ENCODE data around the gene KCNK13. TPM values are rescaled to one million over a fixed set of nuclear protein-coding genes. Genes with fewer than 3 reads are reported as not detected.
"Not testable (repeated sequence)": the region's sequence is repeated elsewhere in the genome, so short reads cannot be mapped to it uniquely, and the experiment has no call there.

KCNK13 gene
- polyA plus RNA-seq, 6 donors from 2014 or later, result not detected

DNA sequence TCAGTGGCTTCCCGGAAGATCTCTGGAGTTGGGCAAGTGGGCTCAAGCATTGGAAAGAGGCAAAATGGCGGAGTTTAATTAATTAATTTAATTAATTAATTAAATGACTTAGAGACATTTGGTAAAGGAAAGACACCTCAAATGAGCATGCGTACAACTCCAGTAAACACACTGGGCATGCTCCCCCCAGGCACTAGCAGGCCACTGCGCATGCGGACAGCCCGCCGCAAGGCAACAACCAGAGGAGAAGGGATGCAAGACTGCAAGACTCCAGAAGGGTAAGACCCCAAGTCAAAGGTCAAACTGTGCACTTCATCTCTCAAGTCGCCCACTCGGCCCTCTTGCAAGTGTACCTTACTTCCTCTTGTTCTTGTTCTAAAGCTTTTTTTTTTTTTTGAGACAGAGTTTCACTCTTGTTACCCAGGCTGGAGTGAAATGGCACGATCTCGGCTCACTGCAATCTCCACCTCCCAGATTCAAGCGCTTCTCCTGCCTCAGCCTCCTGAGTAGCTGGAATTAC is 136.8 kb downstream of the KCNK13 start:
- peaks cover 0 to 19% (median 4%) of the 10 kb centered on the region in 7 donors for H3K9me3 Mint-ChIP-seq
- H3K4me1 Mint-ChIP-seq, result no peaks in the 10 kb centered on the region
- H3K4me3 Mint-ChIP-seq, result no peak overlapping the region
- H3K36me3 Mint-ChIP-seq, result no peaks in the 10 kb centered on the region
- DNase-seq (no peak), ATAC-seq (ENCODE audit: low read depth in 2 of 2) (no peak)
- H3K27me3 Mint-ChIP-seq, result peaks cover 0 to 48% (median 23%) of the 10 kb centered on the region in 3 donors
- H3K27ac Mint-ChIP-seq, result no peak overlapping the region

DNA sequence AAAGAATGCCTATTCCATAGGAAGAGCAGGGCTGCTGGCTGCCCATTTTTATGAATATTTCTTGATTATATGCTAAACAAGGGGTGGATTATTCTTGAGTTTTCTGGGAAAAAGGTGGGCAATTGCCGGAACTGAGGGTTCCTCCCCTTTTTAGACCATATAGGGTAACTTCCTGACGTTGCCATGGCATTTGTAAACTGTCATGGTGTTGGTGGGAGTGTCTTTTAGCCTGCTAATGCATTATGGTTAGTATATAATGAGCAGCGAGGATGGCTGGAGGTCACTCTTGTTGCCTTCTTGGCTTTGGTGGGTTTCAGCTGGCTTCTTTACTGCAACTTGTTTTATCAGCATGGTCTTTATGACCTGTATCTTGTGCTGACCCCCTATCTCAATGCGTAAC is 138.8 kb downstream of the KCNK13 start:
- H3K4me3 Mint-ChIP-seq, result peak overlapping the region in 1 of 8 donors; percentile 55
- ATAC-seq (ENCODE audit: low read depth in 2 of 2); H3K36me3 Mint-ChIP-seq; H3K27ac Mint-ChIP-seq; H3K4me1 Mint-ChIP-seq; DNase-seq: not testable (repeated sequence)
- H3K27me3 Mint-ChIP-seq, result peaks cover 0 to 30% (median 16%) of the 10 kb centered on the region in 3 donors
- H3K9me3 Mint-ChIP-seq, result peaks cover 0 to 30% (median 6%) of the 10 kb centered on the region in 7 donors

DNA sequence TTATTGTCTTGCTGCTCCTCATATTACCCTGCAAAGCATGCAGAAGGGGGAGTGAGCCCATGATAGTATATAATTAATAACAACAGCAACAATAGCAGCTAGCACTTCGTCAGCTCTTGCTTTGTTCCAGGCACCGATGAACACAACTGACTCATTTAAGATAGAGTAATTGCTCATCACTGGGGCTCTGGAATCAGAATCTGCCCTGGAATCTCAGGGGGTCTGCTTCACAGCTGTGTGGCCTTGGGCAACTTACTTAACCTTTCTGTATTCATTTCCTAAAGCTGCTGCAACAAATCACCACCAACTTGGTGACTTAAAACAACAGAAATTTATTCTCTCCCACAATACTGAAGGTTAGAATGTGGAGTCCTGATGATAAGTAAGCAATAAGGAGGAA is 139.6 kb downstream of the KCNK13 start:
- peaks cover 0 to 38% (median 11%) of the 10 kb centered on the region in 7 donors for H3K9me3 Mint-ChIP-seq
- no peaks in the 10 kb centered on the region for H3K36me3 Mint-ChIP-seq
- no peaks in the 10 kb centered on the region for H3K4me1 Mint-ChIP-seq
- H3K27me3 Mint-ChIP-seq, result peaks cover 0 to 22% (median 16%) of the 10 kb centered on the region in 3 donors
- ATAC-seq (ENCODE audit: low read depth in 2 of 2) (no peak), DNase-seq (no peak)
- no peak overlapping the region for H3K4me3 Mint-ChIP-seq
- H3K27ac Mint-ChIP-seq, result no peak overlapping the region

DNA sequence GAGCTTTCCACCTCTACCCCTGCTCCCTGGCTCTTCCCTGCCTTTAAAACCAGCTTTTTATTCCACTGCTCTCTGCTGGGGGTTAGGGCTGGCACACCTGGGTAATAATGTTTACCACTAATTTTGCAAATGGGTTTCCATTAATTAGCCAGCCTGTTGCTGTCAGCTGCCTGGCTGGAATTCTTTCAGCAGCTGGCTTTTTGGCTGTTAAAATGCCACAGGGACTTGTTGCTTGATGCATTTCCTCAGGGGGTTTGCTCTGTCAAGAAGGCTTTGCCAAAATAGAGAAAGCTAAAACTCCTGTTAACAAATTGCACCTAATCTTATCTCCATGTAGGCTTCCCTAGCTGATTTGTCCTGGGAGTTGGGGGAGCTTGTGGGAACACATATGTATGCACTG is 142.7 kb downstream of the KCNK13 start:
- Mint-ChIP-seq H3K4me3 (no peak overlapping the region), H3K9me3 (peaks cover 0 to 40% (median 11%) of the 10 kb centered on the region in 7 donors), H3K27me3 (peaks cover 0 to 12% (median 10%) of the 10 kb centered on the region in 3 donors), H3K27ac (no peak overlapping the region), H3K4me1 (no peaks in the 10 kb centered on the region), H3K36me3 (no peaks in the 10 kb centered on the region)
- DNase-seq, result no peak
- ATAC-seq (ENCODE audit: low read depth in 2 of 2), result no peak

DNA sequence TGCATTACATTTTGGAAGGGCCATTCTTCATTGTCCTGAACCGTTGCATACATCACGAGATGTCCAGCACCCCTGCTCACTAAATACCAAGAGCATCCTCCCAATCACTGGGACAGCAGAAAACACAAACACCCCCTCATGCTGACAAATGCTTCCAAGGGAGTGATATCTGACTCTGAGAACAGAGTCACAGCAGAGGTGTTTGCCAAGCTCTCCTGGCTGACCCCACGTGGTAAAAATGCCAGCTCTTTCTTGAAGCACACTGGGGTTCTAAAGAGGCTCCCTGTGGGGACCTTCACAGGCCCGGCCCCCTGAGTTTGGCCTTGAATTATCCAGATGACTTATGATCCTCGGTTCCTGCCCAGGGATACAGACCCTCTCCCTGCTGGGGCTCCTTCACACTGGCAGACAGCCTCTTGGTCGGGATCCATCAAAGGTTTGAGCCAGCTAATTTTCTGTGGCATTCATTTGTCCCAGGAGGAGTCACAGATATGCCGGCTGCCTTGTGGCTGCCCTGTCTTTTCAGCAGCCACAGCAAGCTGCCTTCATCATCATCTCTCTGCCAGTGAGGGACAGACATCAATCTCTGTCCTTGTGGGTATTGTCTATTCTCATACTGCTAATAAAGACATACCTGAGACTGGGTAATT is 151.4 kb downstream of the KCNK13 start:
- Mint-ChIP-seq H3K27ac (no peak overlapping the region), H3K4me3 (no peak overlapping the region), H3K4me1 (no peaks in the 10 kb centered on the region), H3K27me3 (peaks cover 15 to 26% (median 19%) of the 10 kb centered on the region in 3 donors), H3K36me3 (peaks cover 0 to 7% of the 10 kb centered on the region in 2 donors), H3K9me3 (peaks cover 0 to 36% (median 18%) of the 10 kb centered on the region in 7 donors)
- DNase-seq (no peak), ATAC-seq (ENCODE audit: low read depth in 2 of 2) (no peak)

DNA sequence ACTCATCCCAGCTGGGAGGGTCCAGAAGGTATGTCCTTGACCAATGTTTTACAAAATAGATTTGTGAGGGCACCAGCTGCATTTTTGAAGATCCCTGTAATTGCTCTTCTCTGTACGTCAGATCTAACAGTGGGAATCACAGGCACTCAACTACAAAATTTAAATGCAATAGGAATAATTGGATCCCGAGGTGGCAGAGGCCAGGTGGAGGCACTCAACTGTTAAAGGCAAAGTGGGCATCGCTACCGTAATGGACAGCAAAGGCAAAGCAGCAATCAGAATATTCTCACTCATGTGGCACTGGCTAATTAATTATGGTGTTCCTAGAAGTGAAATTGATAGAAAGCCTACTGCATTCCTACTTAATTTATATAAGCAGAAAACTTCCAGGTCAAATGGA is 166.7 kb downstream of the KCNK13 start:
- Mint-ChIP-seq H3K27ac (no peak overlapping the region), H3K4me1 (no peaks in the 10 kb centered on the region)

DNA sequence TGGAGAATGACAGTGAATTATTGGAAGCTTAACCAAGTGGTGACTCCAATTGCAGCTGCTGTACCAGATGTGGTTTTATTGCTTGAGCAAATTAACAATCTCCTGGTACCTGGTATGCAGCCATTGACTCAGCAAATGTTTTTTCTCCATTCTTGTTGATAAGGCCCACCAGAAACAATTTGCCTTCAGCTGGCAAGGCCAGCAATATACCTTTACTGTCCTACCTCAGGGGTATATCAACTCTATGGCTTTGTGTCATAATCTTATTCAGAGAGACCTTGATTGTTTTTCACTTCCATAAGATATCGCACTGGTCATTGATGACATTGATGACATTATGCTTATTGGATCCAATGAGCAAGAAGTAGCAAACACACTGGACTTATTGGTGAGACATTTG is 168.1 kb downstream of the KCNK13 start:
- H3K9me3 Mint-ChIP-seq, result peaks cover 4 to 23% (median 14%) of the 10 kb centered on the region in 7 donors

More for the DNA sequence above, 166.7 kb downstream of the KCNK13 start:
- peaks cover 7 to 35% (median 14%) of the 10 kb centered on the region in 3 donors for H3K27me3 Mint-ChIP-seq
- DNase-seq (no peak), ATAC-seq (ENCODE audit: low read depth in 2 of 2) (no peak)
- H3K4me3 Mint-ChIP-seq, result no peak overlapping the region
- peaks cover 4 to 31% (median 17%) of the 10 kb centered on the region in 7 donors for H3K9me3 Mint-ChIP-seq
- peaks cover 11% of the 10 kb centered on the region in 2 donors for H3K36me3 Mint-ChIP-seq

More for the DNA sequence above, 168.1 kb downstream of the KCNK13 start:
- not testable (repeated sequence) for H3K4me3 Mint-ChIP-seq; H3K4me1 Mint-ChIP-seq; DNase-seq; H3K27ac Mint-ChIP-seq; ATAC-seq (ENCODE audit: low read depth in 2 of 2)
- peaks cover 0 to 11% of the 10 kb centered on the region in 2 donors for H3K36me3 Mint-ChIP-seq
- peaks cover 7 to 43% (median 21%) of the 10 kb centered on the region in 3 donors for H3K27me3 Mint-ChIP-seq

Other genes with a start within 250 kb of the KCNK13 start
- gene EFCAB11, start 107.3 kb upstream of the KCNK13 start, polyA plus RNA-seq (ENCODE audit: low read depth in 6 of 6), result 10 to 100 TPM in 2 of 6 donors, 1 to 10 TPM in 4; 3.7 to 13.1 (median 7.4) TPM
- 10 to 100 TPM; 22.0 to 37.1 (median 32.3) TPM for gene TDP1, start 106.1 kb upstream of the KCNK13 start, polyA plus RNA-seq (ENCODE audit: low read depth in 6 of 6)
- 10 to 100 TPM; 70.3 to 95.6 (median 88.1) TPM for gene PSMC1, start 194.6 kb downstream of the KCNK13 start, polyA plus RNA-seq (ENCODE audit: low read depth in 6 of 6)